Cardiac septum (tissue), 1 donor: Measurements from ENCODE around the gene ERI3. TPM values are rescaled to one million over a fixed set of nuclear protein-coding genes. Genes with fewer than 3 reads are reported as not detected.

Source experiments
- DNase-seq: peaks from one replicate; pipeline ENCODE4 v3.0.0-alpha.2; 2020; ENCODE audit warnings: low spot score
- intact Hi-C: fragments of 100-400 bp; cut with DNase I; formaldehyde crosslinking; loops from one replicate; pipeline ENCODE4 v1.14.0; 2022
- total RNA-seq: library from RNA; stranded (reverse); fragmentation: NEBNext Ultra II Directional; extraction: Animal tissue kit (Norgen Biotek cat#: 25700); gene quantifications from one replicate; pipeline ENCODE4 v1.2.1, GENCODE V29; 2021
- donor health status: DM: no; HTN: no; CAD: no.

ERI3 gene
- total RNA-seq, 1 donor from 2014 or later = 45.0 TPM

DNA sequence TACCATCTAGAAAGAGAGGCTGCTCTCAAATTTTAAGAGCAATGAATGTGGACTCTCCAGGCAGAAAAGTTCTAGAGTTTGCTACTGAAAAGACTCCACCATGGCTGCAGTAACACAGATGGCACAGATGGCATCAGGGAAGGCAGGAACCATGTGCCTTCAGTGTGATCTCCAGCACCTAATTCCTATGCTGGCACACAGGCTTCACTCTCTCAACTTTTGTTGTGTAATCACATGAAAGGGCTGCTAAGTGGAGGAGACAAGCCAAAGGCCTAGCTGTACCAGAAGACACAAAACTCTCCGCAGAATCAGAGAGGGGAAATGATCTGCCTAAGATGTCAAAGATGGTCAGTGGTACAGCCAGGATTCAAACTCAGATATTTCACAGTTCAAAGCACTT lies 31.1 kb downstream of the ERI3 start:
- no peak for DNase-seq
- intact Hi-C loops = no loop called here

DNA sequence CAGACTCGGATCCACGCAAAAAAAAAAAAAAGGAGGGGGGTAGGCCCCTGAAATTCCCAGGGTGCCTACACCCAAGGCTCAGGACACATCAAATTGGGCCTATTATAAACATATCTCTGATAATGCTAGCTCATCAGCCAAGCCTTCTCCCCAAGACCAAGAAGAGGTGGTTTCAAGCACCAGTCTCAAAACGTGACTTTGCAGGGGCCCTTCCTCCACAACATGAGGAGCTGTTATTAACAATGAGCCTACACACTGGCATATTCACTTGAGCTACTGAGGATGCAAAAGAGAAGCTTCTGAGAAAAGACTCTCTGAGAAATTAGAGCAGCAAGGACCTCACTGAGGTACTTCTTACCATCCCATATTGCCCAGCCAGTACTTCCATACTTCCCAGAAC lies 32.7 kb downstream of the ERI3 start:
- intact Hi-C loops = no loop called here
- DNase-seq = no peak

DNA sequence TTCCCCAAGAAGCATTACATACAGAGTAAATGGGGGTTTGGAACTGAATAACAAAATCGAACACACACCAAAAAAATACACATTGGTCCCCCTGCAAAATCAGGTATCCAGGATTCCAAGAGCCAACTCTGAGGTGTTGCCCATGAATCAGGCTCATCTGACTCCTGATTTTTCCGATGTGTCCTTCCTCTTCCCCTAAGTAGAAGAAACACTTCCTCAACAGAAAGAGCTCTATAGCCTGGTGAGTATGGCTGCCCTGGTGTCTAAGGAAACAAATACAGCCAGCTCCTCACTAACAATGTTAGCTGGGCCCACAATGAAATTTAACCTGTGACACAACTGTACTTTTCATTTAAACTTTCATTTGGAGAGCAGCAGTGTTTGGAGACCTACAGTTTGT lies 33.6 kb downstream of the ERI3 start:
- intact Hi-C loops = no loop called here

DNA sequence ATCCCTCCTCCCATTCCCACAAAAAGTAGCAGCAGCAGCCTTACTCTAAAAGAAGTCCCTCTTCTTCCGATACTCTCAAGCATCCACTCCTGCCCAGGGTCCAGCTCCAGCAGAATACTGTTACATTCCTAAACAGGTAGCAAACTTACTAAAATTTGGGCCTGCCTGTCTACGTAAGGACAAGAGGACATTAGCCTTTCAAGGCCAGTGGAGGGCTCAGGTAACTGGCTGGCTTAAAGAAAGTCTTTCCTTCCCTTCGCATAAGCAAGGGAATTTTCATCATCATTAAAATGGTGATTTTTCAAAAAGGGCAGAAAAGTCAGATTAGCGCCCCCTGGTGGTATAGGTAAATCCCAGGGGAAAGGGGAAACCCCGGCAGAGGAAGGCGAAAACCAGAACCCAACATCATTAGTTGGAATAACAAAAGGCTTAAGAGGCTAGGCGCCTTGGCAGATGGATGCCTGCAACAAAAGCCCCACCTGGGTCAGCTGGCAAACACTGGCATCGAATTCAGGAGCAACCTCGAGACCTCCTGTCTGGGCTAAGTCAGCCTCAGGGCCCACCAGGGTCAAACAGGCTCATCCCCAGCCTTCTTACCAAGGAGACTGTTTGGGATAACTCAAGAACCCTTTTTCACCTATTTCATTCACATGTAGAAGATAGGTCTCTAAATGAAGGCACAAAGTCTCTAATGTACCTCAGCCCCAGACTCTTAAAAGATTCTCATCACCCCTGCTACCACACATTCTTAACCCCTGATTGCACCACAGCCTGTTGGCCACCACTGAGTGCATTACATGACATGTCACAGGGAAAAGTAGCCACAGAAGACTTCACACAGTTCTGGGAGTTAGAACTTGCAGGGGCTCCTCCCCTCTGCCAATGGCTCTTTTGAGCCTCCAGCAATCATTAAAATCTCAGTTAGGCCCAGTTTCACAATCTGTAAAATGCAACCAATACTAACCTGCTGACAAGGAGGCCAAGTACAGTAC lies 36.7 kb downstream of the ERI3 start:
- DNase-seq = no peak
- intact Hi-C loops = loop anchor here (2.0 kb wide), 1 partner anchor 100 kb away; no protein-coding TSS in a partner anchor

More for the DNA sequence above, 33.6 kb downstream of the ERI3 start:
- no peak for DNase-seq

DNA sequence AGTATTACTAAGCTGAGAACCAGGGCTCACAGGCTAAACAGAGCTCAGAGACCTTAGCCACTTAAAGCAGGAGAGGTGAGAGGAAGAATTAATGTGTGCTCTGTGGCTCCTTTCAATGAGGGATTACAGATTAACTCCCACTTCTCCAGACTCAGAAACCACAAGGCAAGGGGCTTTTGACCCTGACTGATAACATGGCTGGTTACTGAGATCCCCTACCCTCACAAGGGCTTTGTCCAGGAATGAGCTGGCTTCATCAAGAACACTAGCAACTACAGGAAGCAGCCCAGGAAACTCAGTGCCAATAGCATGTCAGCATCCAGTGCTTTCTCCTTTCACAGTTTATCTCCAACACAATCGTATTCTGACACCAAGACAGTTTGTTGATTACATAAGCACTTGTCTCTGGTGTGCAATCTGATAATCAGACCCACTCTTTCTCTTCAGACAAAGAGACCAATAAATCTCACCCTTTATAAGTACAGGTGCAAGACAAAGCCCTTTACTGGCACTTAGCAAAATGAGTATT lies 38.8 kb downstream of the ERI3 start:
- DNase-seq = no peak
- intact Hi-C loops = no loop called here

DNA sequence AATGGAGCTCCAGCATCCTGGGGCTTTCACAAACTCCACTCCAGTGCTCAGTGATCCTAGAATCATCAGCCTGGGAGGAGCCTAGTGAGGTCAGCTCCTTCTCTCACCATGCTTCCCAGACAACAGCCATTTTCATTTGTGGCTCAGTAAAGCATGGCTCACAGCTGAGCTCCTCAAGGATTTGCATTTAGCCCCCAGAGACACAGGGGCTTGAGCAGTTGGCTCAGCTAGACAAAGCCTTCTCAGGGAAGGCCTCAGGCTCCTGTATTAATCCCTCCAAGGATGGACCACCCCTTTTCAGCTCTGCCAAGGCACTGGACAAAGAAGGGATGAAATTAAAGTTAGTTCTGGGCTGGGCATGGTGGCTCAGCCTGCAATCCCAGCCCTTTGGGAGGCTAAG lies 39.5 kb downstream of the ERI3 start:
- intact Hi-C loops = no loop called here
- no peak for DNase-seq

DNA sequence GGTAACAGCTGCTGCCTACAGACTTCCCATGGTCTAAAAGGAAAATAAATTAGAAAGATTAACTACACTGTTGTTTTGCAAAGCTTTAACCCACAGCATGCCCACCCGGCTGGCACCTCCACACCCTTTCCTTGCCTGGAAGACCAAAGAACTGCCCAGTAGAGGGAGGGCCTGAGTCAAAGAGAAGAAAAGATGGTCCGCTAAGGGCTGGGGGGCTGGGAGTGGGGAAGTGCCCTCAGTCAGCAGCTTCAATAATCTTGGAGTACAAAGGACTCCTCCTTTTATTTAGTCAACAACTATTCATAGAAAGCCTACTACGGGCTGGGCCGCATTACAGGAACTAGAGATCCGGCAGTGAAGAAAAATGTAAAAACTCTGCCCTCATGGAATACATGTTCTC lies 40.6 kb downstream of the ERI3 start:
- no peak for DNase-seq
- intact Hi-C loops = no loop called here

DNA sequence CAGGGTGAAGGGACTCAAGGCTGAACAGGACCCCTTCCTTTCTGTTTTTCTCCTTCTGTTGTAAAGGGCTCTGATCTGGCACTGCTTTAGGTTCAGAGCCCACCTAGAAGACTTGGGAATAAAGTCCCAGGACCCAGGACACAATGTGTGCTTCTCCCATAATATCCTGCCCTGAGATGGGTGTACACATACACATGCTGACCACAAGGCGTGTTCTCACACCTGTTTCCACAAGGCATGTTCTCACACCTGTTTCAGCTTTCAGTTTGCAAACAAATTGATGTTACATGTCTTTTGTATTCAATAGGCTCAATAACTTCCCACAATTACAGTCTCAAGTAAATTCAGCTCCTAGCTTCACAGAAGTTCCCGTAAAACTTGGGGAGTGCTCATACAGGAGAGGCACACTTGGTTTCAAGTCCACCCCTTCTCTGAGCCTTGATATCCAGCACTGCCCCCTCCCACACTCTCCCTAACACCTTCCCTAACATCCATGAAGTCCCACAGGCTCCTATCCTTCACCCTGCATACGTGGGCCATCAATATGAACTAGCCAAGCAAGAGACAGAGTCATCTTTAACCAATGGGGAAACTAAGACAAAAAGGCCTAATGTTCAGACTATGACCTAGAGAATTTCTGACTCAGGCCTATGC lies 41.7 kb downstream of the ERI3 start:
- intact Hi-C loops = no loop called here
- no peak for DNase-seq

DNA sequence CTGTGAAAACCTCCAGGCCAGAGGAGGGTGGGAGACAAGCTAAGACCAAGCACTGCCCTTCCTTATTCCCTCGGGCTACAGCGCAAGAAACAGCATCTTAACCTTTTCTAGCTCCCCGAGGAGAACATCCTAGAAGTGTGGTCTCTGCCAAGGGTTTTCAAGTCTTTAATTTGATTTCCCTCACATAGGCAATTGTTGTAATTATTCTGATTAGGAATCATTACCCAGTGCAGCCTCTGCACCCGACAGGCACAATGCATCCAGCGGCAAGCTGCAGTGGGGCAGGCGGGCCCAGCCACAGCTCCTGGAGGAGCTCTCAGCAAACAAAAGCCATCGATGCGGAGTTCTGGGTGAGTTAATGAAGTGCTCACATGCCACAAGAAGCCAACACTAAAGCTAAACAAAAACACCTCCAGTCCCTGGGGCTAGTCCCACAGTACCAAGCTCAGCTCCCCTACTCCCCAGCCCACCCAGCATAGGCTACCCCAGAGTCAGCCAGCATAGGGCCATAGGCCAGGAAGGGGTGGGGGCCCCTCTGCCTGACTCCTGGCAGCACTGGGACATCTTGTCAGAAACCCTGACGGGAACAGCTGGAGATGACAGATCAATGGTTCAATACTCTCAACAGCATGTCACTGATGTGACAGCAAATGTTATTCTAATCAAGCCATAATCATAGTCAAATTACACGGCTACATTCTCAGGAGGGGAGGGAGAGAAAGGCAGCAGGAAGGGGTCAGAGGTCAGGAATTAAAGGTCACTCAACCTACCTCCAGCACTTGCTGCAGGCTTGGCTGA lies 42.5 kb downstream of the ERI3 start:
- DNase-seq = no peak
- intact Hi-C loops = no loop called here

DNA sequence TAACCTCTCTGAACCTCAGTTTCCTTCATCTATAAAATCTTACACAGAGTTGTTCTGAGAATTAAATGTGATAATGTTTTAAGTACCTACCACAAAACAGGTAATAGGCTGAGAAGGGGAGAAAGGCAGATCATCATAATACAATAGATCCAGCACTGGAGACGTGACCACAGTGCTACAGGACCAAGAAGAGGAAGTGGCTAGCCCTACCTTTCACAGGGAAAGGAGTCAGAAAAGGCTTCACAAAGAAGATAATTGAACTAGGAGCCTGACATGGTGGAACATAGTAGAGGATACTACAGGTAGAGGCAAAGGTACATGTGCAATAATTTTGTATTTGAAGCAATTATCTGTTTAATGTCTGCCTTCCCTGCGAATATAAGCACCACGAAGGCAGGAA lies 45.1 kb downstream of the ERI3 start:
- no peak for DNase-seq
- intact Hi-C loops = no loop called here

DNA sequence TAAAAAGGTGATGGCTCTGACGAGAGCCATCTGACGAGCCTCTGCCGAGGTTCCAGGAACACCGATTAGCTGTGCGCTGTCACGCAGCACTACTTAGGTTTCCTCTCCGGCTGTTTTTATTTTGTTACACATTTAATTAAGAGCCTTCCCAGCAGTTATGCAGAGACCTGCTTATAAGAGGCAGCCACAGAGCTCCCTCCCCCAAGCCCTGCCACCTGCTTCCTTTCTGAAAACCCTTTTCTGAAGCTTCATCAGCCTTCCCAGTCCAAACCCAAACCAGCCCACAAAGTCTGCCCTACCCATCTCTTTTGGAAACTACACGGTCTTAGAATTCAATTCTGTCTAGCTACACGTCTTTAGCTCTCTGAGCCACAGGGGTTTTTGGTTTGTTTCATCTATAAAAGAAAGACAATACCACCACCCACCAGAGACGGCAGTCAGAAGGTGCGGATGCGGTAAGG lies 49.1 kb downstream of the ERI3 start:
- no peak for DNase-seq
- intact Hi-C loops = no loop called here

DNA sequence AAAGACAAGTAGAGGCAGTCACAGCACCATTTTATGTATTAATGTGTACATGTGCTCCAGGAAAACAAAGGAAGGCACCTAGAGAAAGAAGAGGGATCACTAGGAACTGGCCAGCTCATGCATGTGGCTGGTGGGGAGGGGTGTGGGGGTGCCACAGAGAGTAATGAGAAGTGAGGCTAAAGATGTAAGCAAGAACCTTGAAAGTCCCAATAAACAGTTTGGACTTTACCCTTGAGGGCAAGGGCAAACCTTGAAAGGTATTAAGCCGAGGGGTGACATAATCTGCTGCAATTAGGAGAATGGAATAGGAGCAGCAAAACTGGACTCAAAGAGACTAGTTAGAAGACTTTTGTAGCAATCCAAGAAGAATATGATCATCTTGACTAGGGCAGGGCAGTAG lies 51.5 kb downstream of the ERI3 start:
- intact Hi-C loops = no loop called here
- no peak for DNase-seq

DNA sequence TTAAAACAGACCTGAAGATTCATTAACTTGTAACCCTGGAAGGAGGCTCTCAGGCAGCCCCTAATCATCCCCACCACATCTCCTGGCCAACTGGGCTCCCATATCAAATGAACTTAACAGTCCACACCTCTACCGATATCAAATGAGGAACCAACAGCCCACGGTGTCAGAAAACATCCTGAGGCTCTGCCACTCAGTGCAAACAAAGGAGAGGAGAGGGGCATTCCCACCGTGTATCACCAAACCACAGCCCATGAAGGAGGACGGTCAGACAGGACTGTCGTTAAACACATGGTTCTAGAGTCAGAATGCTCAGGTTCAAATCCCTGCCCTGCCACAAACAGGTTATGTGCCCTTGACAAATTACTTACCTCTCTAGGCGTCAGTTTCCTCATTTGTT lies 52.5 kb downstream of the ERI3 start:
- intact Hi-C loops = no loop called here
- no peak for DNase-seq

DNA sequence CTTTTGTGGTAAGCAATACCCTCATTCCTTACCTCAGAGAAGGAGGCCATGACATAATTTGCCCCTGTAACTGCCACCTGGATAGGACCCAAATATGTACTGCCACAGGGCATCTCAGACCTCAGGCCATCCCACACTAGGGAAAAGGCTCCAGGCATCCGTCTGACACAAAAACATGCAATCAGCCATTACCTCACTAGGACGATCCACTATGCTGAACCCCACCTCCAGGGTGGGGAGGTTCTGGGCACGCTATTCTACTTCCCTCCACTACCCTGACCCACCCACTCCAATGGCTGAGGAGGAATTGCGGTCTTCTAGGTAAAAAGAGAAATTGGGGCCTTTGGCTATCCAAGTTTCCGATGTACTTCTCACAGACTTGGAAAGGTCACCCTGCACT lies 53.6 kb downstream of the ERI3 start:
- intact Hi-C loops = no loop called here
- DNase-seq = no peak

DNA sequence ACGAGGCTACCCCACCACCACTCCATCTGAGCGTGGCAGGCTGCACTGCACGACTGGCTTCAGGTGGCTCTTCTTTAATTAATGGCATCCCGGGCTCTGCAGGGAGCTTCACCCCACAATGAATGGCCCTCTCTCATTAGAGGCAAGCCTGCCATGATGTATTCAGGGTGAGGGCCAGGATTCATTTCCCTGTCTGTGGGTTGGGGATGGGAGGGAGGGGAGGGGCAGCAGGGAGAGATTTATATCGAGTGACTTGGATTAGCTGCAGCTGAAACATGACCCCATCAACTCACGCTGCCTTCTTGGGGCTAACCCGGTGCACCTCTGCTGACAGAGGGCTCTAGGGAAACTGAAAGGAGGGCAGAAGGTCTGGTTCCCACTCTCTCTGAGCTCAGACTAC lies 54.2 kb downstream of the ERI3 start:
- DNase-seq = no peak
- intact Hi-C loops = no loop called here

DNA sequence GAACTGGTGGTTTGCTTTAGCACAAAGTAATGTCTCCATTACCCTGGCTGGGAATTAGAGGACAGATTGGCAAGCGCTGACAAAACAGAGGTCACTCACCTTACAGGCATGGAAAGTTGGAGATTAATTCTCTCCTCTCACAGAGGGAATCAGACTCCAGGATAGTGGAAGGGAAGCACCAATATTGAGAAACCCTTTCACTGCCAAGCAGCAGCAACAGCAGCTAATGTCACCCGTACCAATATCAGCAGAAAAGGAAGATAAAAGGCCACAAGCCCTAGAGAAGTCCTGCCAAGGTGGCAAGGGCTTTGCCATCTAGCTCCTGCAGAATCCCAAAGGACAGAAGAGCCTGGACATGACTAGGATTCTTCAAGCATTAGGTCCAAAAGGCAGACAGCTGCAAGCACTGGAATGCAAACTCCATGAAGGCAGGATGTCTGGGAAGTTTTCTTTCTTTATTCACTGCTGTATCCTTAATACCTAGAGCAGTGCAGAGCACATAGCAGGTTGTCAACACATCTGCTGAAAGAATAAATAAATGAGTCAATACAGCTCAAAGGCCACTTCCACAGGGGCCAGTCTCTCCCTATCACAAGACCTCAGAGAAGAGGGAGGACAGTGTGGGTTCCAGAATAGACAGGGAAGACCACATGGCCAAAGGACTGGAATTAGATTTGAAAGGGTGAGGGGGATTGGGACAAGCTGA lies 57.2 kb downstream of the ERI3 start:
- intact Hi-C loops = no loop called here
- DNase-seq = no peak

DNA sequence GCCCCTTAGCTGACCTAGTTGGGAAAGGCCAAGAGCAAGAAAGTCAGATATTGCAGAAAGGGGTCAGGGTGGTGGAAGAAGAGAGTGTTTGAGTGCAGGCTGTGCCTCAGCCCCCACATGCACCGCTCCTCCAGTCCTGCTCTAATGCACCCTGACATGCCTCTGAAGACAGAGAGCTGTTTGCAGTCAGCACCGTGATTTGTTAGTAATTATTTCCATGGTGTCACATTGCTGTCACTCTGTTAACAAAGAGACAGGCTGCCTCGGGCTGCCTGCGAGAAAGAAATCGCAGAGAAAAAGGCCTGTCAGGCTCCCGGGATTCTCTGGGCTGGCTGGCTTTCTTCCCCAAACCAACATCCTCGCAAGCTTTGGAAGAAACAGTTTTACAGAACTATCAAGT lies 58.3 kb downstream of the ERI3 start:
- no peak for DNase-seq
- intact Hi-C loops = no loop called here

DNA sequence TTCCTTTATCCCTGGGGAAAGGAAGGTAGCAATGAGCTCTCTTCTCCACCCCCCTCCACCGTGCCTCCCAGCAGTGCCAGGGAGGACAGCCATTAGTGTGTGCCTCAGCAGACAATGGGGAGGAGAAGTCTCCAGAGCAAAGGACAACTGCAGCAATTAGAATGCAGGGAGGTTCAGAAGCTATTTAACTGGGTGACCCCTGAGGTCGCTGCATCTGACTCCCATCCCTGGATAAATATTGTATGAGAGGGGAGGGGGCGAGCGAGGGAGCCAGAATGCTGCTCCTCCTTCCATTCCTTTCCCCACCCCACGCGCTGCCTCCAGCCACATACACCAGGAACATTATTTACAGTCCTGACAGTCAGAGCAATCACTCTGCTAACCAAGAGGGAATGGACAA lies 59.0 kb downstream of the ERI3 start:
- intact Hi-C loops = no loop called here
- no peak for DNase-seq

DNA sequence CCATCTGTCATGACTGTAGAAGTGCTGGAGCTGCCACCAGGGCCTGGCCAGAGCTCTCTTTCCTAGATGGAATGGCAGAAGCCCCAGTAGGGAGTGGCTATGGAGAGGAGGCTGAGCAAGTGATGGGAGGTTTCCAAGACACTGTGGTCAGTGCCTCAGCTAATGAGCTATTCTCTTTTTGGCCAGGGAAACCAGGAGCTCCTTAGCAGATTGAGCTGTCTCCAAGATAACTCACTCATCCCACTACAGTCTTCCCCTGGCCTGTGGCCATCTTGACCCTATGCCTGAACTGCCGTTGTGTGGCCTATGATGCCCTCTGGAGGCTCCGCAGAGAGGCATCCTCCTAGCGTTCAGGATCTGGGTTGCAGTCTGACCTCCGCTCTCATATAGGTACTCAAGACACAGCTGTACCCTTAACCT lies 60.5 kb downstream of the ERI3 start:
- DNase-seq = no peak
- intact Hi-C loops = loop anchor here (2.0 to 5.0 kb wide), 2 partner anchors 42 to 78 kb away; no protein-coding TSS in a partner anchor
